Measurements from ENCODE around the gene SLC38A10. TPM values are rescaled to one million over a fixed set of nuclear protein-coding genes. Genes with fewer than 3 reads are reported as not detected.
A peak's percentile ranks its signal among the peaks of the same experiment; 100 is the strongest.
"Not testable (repeated sequence)": the region's sequence is repeated elsewhere in the genome, so short reads cannot be mapped to it uniquely, and the experiment has no call there.

The SLC38A10 gene
- total RNA-seq, 1 experiment from 2014 or later, result 43.8 TPM

GRCh38 chr17:81309140-81309858, 14.2 kb upstream of the SLC38A10 start:
- H2BK20ac ChIP-seq (ENCODE audit: low read depth, low read length, poor library complexity, severe bottlenecking), result no peak overlapping the region
- H4K8ac ChIP-seq (replicated peaks; ENCODE audit: insufficient read length, low read depth, low read length), result no peak overlapping the region
- no peaks in the 10 kb centered on the region for H3K79me1 ChIP-seq (ENCODE audit: insufficient read depth, low read depth, low read length, poor library complexity, severe bottlenecking)
- H3T11ph ChIP-seq (ENCODE audit: low read length), result no peak overlapping the region
- H3K4me2 ChIP-seq (ENCODE audit: insufficient read depth, insufficient read length, low read length), result no peak overlapping the region
- Mint-ChIP-seq H3K36me3 (ENCODE audit: insufficient read depth in 1 of 3, low read depth in 3 of 3) (peaks cover 0 to 2% (median 0%) of the 10 kb centered on the region in 3 experiments; a peak in 3 of 7 replicates), H3K27ac (peak overlapping the region; percentile 66 to 86 (median 82); a peak in 3 of 7 replicates), H3K27me3 (ENCODE audit: low read depth) (peaks cover 7% of the 10 kb centered on the region), H3K4me1 (peaks cover 15 to 22% of the 10 kb centered on the region in 2 experiments), H3K9me3 (peaks cover 2 to 3% of the 10 kb centered on the region in 2 experiments; a peak in 2 of 5 replicates), H3K4me3 (peak overlapping the region in 1 of 2 experiments; percentile 15; a peak in 1 of 5 replicates)
- no CpG with 5 or more reads among the region's 22 CpGs for WGBS (ENCODE audit: extremely low coverage, insufficient read length, low lambda C conversion rate)
- H3K9me3 ChIP-seq (ENCODE audit: control insufficient read depth, low read depth, low read length), result no peaks in the 10 kb centered on the region
- no peak overlapping the region for H3K14ac ChIP-seq (ENCODE audit: insufficient read depth, low read length)
- TF ChIP-seq CTCF (conservative IDR thresholded peaks at IDR 0.05), result peak; percentile 55
- no peak overlapping the region for H3K4ac ChIP-seq (ENCODE audit: low read depth, low read length)
- no peak overlapping the region for H4K91ac ChIP-seq (ENCODE audit: insufficient read length, low read depth, low read length)
- no peak overlapping the region for H3K18ac ChIP-seq (ENCODE audit: insufficient read length, low read depth, low read length)
- DNase-seq, result peak; percentile 86
- no peaks in the 10 kb centered on the region for H3K79me2 ChIP-seq (ENCODE audit: insufficient read depth, low read length)
- no peaks in the 10 kb centered on the region for H3K27me3 ChIP-seq (ENCODE audit: insufficient read depth, low read length)
- H2BK5ac ChIP-seq (ENCODE audit: insufficient read length, low read length), result no peak overlapping the region
- no peak overlapping the region for H4K5ac ChIP-seq (ENCODE audit: insufficient read length, low read depth, low read length)
- H4K20me1 ChIP-seq (ENCODE audit: control insufficient read depth, insufficient read depth, insufficient read length), result no peaks in the 10 kb centered on the region
- no peak overlapping the region for H2BK120ac ChIP-seq (ENCODE audit: low read depth, low read length, poor library complexity, severe bottlenecking)
- no peak overlapping the region for H3K9ac ChIP-seq (ENCODE audit: extremely low read depth, insufficient read length, low read length)
- H3K23me2 ChIP-seq (ENCODE audit: insufficient read length, low read depth, low read length, poor library complexity, severe bottlenecking), result no peaks in the 10 kb centered on the region
- no peak overlapping the region for H2BK15ac ChIP-seq (ENCODE audit: low read depth, low read length)
- H2BK12ac ChIP-seq (ENCODE audit: insufficient read length, low read depth, low read length), result no peak overlapping the region
- no peak overlapping the region for H3K56ac ChIP-seq (ENCODE audit: insufficient read length, low read depth, low read length)
- no peak overlapping the region for H3K23ac ChIP-seq (ENCODE audit: insufficient read length, low read depth, low read length)
- no peak overlapping the region for H2AFZ ChIP-seq (ENCODE audit: low read length)
- H2AK5ac ChIP-seq (ENCODE audit: insufficient read length, low read length), result no peak overlapping the region
- H3K27ac ChIP-seq (ENCODE audit: insufficient read length, low read depth, low read length), result no peak overlapping the region
- no peaks in the 10 kb centered on the region for H3K4me1 ChIP-seq (ENCODE audit: insufficient read depth, low read length)

- not testable (repeated sequence) for H3K27ac Mint-ChIP-seq; H3K27me3 ChIP-seq (ENCODE audit: insufficient read depth, low read length); H3K27ac ChIP-seq (ENCODE audit: insufficient read length, low read depth, low read length); H4K5ac ChIP-seq (ENCODE audit: insufficient read length, low read depth, low read length); DNase-seq; H3K4me2 ChIP-seq (ENCODE audit: insufficient read depth, insufficient read length, low read length); H2BK5ac ChIP-seq (ENCODE audit: insufficient read length, low read length); H3K36me3 Mint-ChIP-seq (ENCODE audit: insufficient read depth in 1 of 3, low read depth in 3 of 3); H3K14ac ChIP-seq (ENCODE audit: insufficient read depth, low read length); H3K9me3 Mint-ChIP-seq; H3K4ac ChIP-seq (ENCODE audit: low read depth, low read length); H4K8ac ChIP-seq (replicated peaks; ENCODE audit: insufficient read length, low read depth, low read length); H3K56ac ChIP-seq (ENCODE audit: insufficient read length, low read depth, low read length); H4K91ac ChIP-seq (ENCODE audit: insufficient read length, low read depth, low read length); H3K23ac ChIP-seq (ENCODE audit: insufficient read length, low read depth, low read length); H2AK5ac ChIP-seq (ENCODE audit: insufficient read length, low read length); H3K4me3 Mint-ChIP-seq; H4K20me1 ChIP-seq (ENCODE audit: control insufficient read depth, insufficient read depth, insufficient read length); H2AFZ ChIP-seq (ENCODE audit: low read length); H3K23me2 ChIP-seq (ENCODE audit: insufficient read length, low read depth, low read length, poor library complexity, severe bottlenecking); H2BK120ac ChIP-seq (ENCODE audit: low read depth, low read length, poor library complexity, severe bottlenecking); H2BK20ac ChIP-seq (ENCODE audit: low read depth, low read length, poor library complexity, severe bottlenecking); H3T11ph ChIP-seq (ENCODE audit: low read length); H3K4me1 ChIP-seq (ENCODE audit: insufficient read depth, low read length); H3K79me1 ChIP-seq (ENCODE audit: insufficient read depth, low read depth, low read length, poor library complexity, severe bottlenecking); H2BK12ac ChIP-seq (ENCODE audit: insufficient read length, low read depth, low read length); H3K9ac ChIP-seq (ENCODE audit: extremely low read depth, insufficient read length, low read length); H3K18ac ChIP-seq (ENCODE audit: insufficient read length, low read depth, low read length); H3K9me3 ChIP-seq (ENCODE audit: control insufficient read depth, low read depth, low read length); H2BK15ac ChIP-seq (ENCODE audit: low read depth, low read length); H3K27me3 Mint-ChIP-seq (ENCODE audit: low read depth); H3K79me2 ChIP-seq (ENCODE audit: insufficient read depth, low read length)
- no CpG with 5 or more reads among the region's 14 CpGs for WGBS (ENCODE audit: extremely low coverage, insufficient read length, low lambda C conversion rate)
- H3K4me1 Mint-ChIP-seq, result peaks cover 15 to 22% of the 10 kb centered on the region in 2 experiments
These were observed 13.7 kb upstream of the SLC38A10 start for GRCh38 chr17:81308784-81309139.

Measured in H9 (cell line).